NCI-H2081 treated with DMSO at 0.1 percent for 48 hours (cell line): Measurements from ENCODE around the gene FNIP1.
"Not testable (repeated sequence)": the region's sequence is repeated elsewhere in the genome, so short reads cannot be mapped to it uniquely, and the experiment has no call there.

Source experiments
- DNase-seq: peaks from one replicate; lab custom pipeline; 2025; lab: John Stamatoyannopoulos, UW

The FNIP1 gene

DNA sequence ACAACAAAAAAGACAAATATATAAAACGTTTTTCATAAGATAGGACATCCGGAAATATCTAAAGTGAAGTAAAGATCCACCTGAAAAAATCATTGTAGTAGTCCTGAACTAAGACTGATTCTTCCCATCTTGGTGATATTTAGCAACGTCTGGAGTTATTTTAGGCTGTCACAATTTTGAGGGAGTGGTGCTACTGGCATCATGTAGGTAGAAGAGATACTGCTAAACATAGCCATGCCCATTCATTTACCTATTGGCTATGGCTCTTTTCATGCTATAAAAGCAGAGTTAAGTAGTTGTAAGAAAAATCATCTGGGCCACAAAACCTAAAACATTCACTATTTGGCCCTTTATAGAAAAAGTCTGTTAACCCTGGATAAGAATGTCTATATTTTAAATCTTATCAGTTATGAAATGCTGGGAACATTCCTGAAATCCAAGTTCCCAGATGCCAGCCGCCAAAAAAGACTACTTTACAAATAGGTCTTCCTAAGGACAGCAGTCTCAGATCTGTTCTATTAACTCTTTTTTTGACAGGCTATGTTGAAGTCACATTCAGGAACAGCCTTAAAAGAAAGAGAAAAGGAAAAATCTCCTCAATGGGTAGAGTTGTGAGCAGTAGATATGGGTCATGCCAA is 188.8 kb downstream of the FNIP1 start:
- no peak for DNase-seq

DNA sequence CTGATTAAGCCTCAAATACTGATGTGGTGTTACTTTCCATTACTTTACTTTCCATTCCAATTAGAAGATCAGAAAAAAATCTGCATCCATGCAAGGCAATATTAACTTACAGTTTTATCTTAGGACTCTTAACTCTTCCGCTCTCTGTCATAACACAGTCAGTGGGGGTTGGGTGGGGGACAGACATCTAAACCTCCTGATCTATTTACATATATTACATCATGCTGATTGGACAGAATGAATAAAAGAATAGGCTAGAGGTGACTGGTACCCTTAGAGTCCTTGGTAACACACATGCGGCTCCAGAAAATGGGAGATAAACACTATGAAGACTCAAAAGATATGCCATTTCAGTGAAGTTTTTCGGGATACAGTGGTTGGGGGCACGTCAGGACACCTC is 189.4 kb downstream of the FNIP1 start:
- no peak for DNase-seq

DNA sequence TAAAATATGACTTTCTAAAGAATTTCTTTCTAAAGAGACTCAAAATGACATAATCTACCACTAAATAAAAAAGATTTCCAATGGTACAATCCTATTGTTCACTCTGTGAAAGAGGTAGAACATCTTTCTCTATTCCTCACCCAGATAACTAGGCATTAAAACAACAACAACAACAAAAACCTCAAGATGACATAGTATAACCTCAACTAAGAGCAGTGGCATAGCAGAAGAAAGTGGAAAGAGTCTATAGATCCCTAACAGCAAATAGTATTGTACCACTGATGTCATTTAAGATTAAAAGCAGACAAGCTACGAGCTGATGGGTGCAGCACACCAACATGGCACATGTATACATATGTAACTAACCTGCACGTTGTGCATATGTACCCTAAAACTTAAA is 191.7 kb downstream of the FNIP1 start:
- no peak for DNase-seq

DNA sequence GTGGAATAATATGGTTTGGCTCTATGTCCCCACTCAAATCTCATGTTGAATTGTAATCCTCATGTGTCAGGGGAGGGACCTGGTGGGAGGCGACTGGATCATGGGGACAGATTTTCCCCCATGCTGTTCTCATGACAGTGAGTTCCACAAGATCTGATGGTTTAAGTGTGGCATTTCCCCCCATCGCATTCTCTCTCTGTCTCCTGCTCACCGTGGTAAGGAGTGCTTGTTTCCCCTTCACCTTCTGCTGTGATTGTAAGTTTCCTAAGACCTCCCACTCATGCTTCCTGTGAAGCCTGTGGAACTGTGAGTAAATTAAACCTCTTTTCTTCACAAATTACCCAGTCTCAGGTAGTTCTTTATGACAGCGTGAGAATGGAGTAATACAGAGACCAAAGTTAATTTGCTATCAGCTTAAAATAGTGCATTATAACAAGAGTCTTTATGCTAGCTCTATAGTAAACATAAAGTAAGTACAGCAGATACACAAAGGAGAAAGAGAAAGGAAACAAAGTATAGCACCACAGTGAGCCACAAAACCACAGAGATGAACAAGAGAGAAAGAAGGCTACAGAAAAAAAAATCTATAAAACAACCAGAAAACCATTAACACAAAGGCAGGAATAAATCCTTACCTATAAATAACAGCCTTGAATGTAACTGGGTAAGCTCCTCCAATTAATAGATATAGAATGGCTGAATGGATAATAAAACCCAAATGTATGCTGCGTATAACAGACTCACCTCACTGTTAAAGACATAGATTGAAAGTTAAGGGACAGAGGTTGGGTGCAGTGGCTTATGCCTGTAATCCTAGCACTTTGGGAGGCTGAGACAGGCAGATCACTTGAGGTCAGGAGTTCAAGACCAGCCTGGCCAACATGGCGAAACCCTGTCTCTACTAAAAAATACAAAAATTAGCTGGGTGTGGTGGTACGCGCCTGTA is 201.5 kb downstream of the FNIP1 start:
- no peak for DNase-seq

DNA sequence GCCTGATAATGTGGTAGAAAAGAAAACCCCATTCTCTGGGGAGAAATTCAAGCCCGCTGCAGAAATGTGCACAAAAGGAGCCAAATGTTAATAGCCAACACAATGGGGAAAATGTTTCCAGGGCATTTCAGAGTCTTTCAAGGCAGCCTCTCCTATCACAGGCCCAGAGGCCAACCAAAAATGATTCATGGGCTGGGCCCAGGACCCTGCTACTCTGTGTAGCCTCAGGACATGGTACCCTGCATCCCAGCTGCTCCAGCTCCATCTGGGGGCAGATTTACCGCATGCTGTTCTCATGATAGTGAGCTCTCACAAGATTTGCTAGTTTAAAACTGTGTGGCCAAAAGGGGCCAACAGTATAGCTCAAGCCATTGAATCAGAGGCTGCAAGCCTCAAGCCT is 202.9 kb downstream of the FNIP1 start:
- DNase-seq: no peak

DNA sequence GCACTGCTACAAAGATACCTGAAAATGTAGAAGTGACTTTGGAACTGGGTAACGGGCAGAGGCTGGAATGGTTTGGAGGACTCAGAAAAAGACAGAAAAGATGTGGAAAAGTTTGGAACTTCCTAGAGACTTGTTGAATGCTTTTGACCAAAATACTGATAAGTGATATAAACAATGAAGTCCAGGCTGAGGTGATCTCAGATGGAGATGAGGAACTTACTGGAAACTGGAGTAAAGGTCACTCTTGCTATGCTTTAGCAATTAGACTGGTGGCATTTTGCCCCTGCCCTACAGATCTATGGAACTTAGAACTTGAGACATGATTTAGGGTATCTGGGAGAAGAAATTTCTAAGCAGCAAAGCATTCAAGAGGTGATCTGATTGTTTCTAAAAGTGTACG is 203.4 kb downstream of the FNIP1 start:
- DNase-seq: not testable (repeated sequence)
